T-helper 1 cell treated with Interleukin-12 subunit alpha and Interleukin-12 subunit beta and Interleukin-4 antibody, amounts not matched to agents 30 μg/mL and 1 μg/mL, for 36 hours (primary cell): Measurements from ENCODE around the gene TULP4.

Experiments
- H3K27ac Mint-ChIP-seq: one replicate; pipeline ENCODE4 v1.8.0; 2021; ENCODE audit warnings: mild to moderate bottlenecking, mixed read lengths
- H3K27me3 Mint-ChIP-seq: one replicate; pipeline ENCODE4 v1.8.0; 2021; ENCODE audit warnings: low read depth, mixed read lengths
- H3K36me3 Mint-ChIP-seq: one replicate; pipeline ENCODE4 v1.8.0; 2021; ENCODE audit warnings: low read depth, mixed read lengths
- H3K4me1 Mint-ChIP-seq: one replicate; pipeline ENCODE4 v1.8.0; 2021; ENCODE audit warnings: low read depth, mixed read lengths
- H3K4me3 Mint-ChIP-seq: one replicate; pipeline ENCODE4 v1.8.0; 2021; ENCODE audit warnings: mild to moderate bottlenecking, moderate library complexity, mixed read lengths
- H3K9me3 Mint-ChIP-seq: one replicate; pipeline ENCODE4 v1.8.0; 2021; ENCODE audit warnings: mixed read lengths

TULP4 gene

GRCh38 chr6:158499601-158500000, 187.3 kb downstream of the TULP4 start:
- Mint-ChIP-seq H3K4me1 (no peaks in the 10 kb centered on the region), H3K27ac (no peak overlapping the region), H3K36me3 (peaks cover 6% of the 10 kb centered on the region), H3K4me3 (no peak overlapping the region), H3K9me3 (no peaks in the 10 kb centered on the region), H3K27me3 (no peaks in the 10 kb centered on the region)

DNA sequence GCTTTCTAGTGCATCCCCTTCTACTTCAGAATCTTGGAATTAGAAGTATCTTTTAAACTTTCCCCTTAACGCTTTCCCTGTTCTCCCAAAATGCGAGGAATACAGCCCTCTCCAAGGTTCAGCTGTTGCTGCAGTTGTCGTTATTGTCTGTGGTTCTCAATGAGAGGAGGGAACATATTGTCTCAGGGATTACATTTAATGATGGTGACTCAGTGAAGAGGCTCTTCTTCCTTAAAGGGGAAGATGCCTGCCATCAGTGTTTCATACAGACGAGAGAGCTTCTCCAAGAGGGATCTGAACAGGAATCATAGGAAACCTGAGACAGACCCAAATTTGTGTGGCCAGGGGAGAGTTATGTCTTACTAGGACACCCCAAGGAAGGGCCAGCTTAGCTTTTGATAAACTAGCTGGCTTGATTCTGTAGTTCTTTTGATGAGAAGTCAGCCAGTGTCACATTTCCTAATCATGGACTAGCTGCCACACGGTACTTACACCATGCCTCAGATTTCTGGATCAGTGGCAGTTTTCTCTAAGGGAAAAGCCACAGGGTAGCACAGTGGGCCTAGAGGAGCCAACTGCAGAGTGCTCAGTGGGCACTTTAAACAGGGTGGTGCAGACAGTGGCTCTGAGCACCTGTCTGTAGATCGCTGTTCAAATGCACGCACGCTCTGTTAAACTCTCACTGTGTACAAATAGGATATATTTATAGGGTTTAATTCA, 187.9 kb downstream of the TULP4 start:
- H3K4me1 Mint-ChIP-seq, result no peaks in the 10 kb centered on the region
- H3K36me3 Mint-ChIP-seq, result peaks cover 6% of the 10 kb centered on the region
- H3K27me3 Mint-ChIP-seq, result no peaks in the 10 kb centered on the region
- no peaks in the 10 kb centered on the region for H3K9me3 Mint-ChIP-seq
- H3K4me3 Mint-ChIP-seq, result no peak overlapping the region
- H3K27ac Mint-ChIP-seq, result no peak overlapping the region

GRCh38 chr6:158501360-158502262, 189.3 kb downstream of the TULP4 start:
- no peaks in the 10 kb centered on the region for H3K4me1 Mint-ChIP-seq
- H3K27ac Mint-ChIP-seq, result no peak overlapping the region
- H3K9me3 Mint-ChIP-seq, result no peaks in the 10 kb centered on the region
- no peaks in the 10 kb centered on the region for H3K27me3 Mint-ChIP-seq
- H3K4me3 Mint-ChIP-seq, result no peak overlapping the region
- peaks cover 8% of the 10 kb centered on the region for H3K36me3 Mint-ChIP-seq

DNA sequence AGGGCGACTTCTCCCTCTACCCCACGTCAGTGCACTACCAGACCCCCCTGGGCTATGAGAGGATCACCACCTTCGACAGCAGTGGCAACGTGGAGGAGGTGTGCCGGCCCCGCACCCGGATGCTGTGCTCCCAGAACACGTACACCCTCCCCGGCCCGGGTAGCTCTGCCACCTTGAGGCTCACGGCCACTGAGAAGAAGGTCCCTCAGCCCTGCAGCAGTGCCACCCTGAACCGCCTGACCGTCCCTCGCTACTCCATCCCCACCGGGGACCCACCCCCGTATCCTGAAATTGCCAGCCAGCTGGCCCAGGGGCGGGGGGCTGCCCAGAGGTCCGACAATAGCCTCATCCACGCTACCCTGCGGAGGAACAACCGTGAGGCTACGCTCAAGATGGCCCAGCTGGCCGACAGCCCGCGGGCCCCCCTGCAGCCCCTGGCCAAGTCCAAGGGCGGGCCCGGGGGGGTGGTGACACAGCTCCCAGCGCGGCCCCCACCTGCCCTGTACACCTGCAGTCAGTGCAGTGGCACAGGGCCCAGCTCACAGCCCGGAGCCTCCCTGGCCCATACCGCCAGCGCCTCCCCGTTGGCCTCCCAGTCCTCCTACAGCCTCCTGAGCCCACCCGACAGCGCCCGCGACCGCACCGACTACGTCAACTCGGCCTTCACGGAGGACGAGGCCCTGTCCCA, 190.1 kb downstream of the TULP4 start:
- Mint-ChIP-seq H3K9me3 (no peaks in the 10 kb centered on the region), H3K4me1 (no peaks in the 10 kb centered on the region), H3K27me3 (no peaks in the 10 kb centered on the region), H3K36me3 (peaks cover 8% of the 10 kb centered on the region), H3K4me3 (no peak overlapping the region), H3K27ac (no peak overlapping the region)

DNA sequence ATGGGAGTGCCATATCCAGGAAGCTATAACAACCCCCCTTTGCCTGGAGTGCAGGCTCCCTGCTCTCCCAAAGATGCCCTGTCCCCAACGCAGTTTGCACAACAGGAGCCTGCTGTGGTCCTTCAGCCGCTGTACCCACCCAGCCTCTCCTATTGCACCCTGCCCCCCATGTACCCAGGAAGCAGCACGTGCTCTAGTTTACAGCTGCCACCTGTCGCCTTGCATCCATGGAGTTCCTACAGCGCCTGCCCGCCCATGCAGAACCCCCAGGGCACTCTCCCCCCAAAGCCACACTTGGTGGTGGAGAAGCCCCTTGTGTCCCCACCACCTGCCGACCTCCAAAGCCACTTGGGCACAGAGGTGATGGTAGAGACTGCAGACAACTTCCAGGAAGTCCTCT, 191.0 kb downstream of the TULP4 start:
- H3K4me1 Mint-ChIP-seq, result no peaks in the 10 kb centered on the region
- peaks cover 8% of the 10 kb centered on the region for H3K36me3 Mint-ChIP-seq
- H3K4me3 Mint-ChIP-seq, result no peak overlapping the region
- H3K9me3 Mint-ChIP-seq, result no peaks in the 10 kb centered on the region
- H3K27me3 Mint-ChIP-seq, result no peaks in the 10 kb centered on the region
- H3K27ac Mint-ChIP-seq, result no peak overlapping the region

DNA sequence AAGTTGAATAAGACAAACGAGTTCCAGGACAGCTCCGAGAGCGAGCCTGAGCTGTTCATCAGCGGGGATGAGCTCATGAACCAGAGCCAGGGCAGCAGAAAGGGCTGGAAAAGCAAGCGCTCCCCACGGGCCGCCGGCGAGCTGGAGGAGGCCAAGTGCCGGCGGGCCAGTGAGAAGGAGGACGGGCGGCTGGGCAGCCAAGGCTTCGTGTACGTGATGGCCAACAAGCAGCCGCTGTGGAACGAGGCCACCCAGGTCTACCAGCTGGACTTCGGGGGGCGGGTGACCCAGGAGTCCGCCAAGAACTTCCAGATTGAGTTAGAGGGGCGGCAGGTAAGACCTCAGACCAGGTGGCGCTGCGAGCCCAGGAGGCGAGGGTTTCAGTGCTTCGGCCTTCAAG, 191.6 kb downstream of the TULP4 start:
- Mint-ChIP-seq H3K27ac (no peak overlapping the region), H3K9me3 (no peaks in the 10 kb centered on the region), H3K27me3 (no peaks in the 10 kb centered on the region), H3K4me1 (no peaks in the 10 kb centered on the region), H3K4me3 (no peak overlapping the region), H3K36me3 (peaks cover 6% of the 10 kb centered on the region)

DNA sequence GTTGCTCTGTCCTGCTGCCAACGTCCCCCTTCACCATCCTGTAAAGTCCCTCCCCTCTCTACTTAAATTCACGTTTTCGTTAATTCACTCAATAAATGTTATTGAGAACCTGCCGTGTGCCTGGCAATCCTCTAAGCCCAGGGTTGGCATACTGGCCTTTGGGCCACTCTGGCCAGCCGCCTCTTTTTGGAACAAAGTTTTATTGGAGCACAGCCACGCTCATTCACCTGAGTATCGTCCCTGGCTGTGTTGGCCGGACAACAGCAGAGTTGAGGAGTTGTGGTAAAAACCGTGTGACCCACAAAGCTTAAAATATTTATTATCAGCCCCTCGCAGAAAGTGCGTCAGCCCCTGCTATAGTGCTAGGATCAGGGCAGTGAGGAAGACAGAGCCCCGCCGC, 192.9 kb downstream of the TULP4 start:
- no peak overlapping the region for H3K4me3 Mint-ChIP-seq
- peaks cover 2% of the 10 kb centered on the region for H3K36me3 Mint-ChIP-seq
- no peaks in the 10 kb centered on the region for H3K4me1 Mint-ChIP-seq
- H3K27me3 Mint-ChIP-seq, result no peaks in the 10 kb centered on the region
- H3K9me3 Mint-ChIP-seq, result no peaks in the 10 kb centered on the region
- no peak overlapping the region for H3K27ac Mint-ChIP-seq

- H3K27me3 Mint-ChIP-seq, result no peaks in the 10 kb centered on the region
- H3K36me3 Mint-ChIP-seq, result peaks cover 2% of the 10 kb centered on the region
- H3K4me3 Mint-ChIP-seq, result no peak overlapping the region
- H3K4me1 Mint-ChIP-seq, result no peaks in the 10 kb centered on the region
- H3K27ac Mint-ChIP-seq, result no peak overlapping the region
- no peaks in the 10 kb centered on the region for H3K9me3 Mint-ChIP-seq
Measured at GRCh38 chr6:158506601-158507000, 194.3 kb downstream of the TULP4 start.

DNA sequence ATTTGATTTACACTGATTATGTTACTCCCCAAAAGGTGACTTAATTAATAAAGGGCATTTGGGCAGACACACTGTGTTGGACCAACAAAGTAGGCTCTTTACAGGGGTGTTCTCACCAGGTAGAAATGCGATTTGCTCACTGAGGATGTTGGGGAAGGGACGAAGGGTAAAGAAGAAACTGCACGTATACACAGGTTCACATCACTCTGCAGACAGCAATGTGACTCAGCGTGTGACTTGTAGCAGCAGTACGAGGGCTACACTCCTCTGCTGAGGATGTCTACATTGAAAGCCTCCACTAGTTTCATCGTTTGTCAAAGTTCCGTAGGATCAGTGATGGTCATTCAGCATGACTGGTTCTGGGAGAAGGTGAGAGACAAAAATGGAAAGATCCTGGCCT, 194.9 kb downstream of the TULP4 start:
- peaks cover 2% of the 10 kb centered on the region for H3K36me3 Mint-ChIP-seq
- H3K27me3 Mint-ChIP-seq, result no peaks in the 10 kb centered on the region
- no peaks in the 10 kb centered on the region for H3K9me3 Mint-ChIP-seq
- no peaks in the 10 kb centered on the region for H3K4me1 Mint-ChIP-seq
- H3K27ac Mint-ChIP-seq, result no peak overlapping the region
- no peak overlapping the region for H3K4me3 Mint-ChIP-seq

- peaks cover 2% of the 10 kb centered on the region for H3K36me3 Mint-ChIP-seq
- H3K9me3 Mint-ChIP-seq, result no peaks in the 10 kb centered on the region
- H3K27ac Mint-ChIP-seq, result no peak overlapping the region
- no peak overlapping the region for H3K4me3 Mint-ChIP-seq
- no peaks in the 10 kb centered on the region for H3K4me1 Mint-ChIP-seq
- no peaks in the 10 kb centered on the region for H3K27me3 Mint-ChIP-seq
Measured at GRCh38 chr6:158508450-158508849, 196.2 kb downstream of the TULP4 start.

GRCh38 chr6:158509465-158509864, 197.2 kb downstream of the TULP4 start:
- no peak overlapping the region for H3K4me3 Mint-ChIP-seq
- no peaks in the 10 kb centered on the region for H3K27me3 Mint-ChIP-seq
- H3K4me1 Mint-ChIP-seq, result peaks cover 7% of the 10 kb centered on the region
- H3K36me3 Mint-ChIP-seq, result peaks cover 2% of the 10 kb centered on the region
- H3K27ac Mint-ChIP-seq, result no peak overlapping the region
- H3K9me3 Mint-ChIP-seq, result no peaks in the 10 kb centered on the region

GRCh38 chr6:158512809-158513208, 200.5 kb downstream of the TULP4 start:
- Mint-ChIP-seq H3K27ac (no peak overlapping the region), H3K36me3 (no peaks in the 10 kb centered on the region), H3K4me1 (peaks cover 21% of the 10 kb centered on the region), H3K27me3 (peaks cover 7% of the 10 kb centered on the region), H3K9me3 (no peaks in the 10 kb centered on the region), H3K4me3 (no peak overlapping the region)

- no peaks in the 10 kb centered on the region for H3K9me3 Mint-ChIP-seq
- H3K36me3 Mint-ChIP-seq, result no peaks in the 10 kb centered on the region
- H3K27me3 Mint-ChIP-seq, result peaks cover 7% of the 10 kb centered on the region
- H3K4me1 Mint-ChIP-seq, result peaks cover 31% of the 10 kb centered on the region
- no peak overlapping the region for H3K4me3 Mint-ChIP-seq
- no peak overlapping the region for H3K27ac Mint-ChIP-seq
Measured at GRCh38 chr6:158514176-158514575, 201.9 kb downstream of the TULP4 start.

DNA sequence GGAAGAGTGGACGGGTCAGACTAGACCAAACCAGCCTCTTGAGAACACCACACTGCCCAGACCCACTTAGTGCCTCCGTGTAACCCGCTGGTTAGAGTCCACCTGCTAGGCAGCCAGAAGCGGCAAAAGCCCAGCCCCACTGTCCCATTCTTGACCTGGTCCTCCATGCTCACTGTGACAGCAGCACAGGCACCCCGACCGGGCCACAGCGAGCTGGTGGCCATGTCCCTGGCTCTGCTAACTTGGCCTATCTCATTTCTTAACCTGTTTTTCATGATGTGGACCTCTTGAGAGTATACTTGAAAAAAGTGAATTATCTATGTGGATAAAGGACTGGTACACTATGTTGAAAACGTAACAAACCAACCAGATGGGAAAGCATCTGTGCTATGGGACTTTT, 202.7 kb downstream of the TULP4 start:
- Mint-ChIP-seq H3K36me3 (no peaks in the 10 kb centered on the region), H3K27me3 (peaks cover 7% of the 10 kb centered on the region), H3K4me3 (no peak overlapping the region), H3K4me1 (peaks cover 31% of the 10 kb centered on the region), H3K27ac (no peak overlapping the region), H3K9me3 (no peaks in the 10 kb centered on the region)

- Mint-ChIP-seq H3K4me3 (no peak overlapping the region), H3K36me3 (no peaks in the 10 kb centered on the region), H3K27ac (no peak overlapping the region), H3K27me3 (peaks cover 13% of the 10 kb centered on the region), H3K4me1 (peaks cover 31% of the 10 kb centered on the region), H3K9me3 (no peaks in the 10 kb centered on the region)
Measured at GRCh38 chr6:158516098-158516497, 203.8 kb downstream of the TULP4 start.
